ENCODE results near the gene C1orf185. TPM values are rescaled to one million over a fixed set of nuclear protein-coding genes. Genes with fewer than 3 reads are reported as not detected.

The C1orf185 gene
- polyA plus RNA-seq, 1 donor (not counting 4 experiments of a cell fraction or from before 2014, with no cell fraction given), result not detected

GRCh38 chr1:51072651-51073050 is 29.4 kb upstream of the C1orf185 start:
- Histone ChIP-seq H3K36me3 (ENCODE audit: control insufficient read depth in 2 of 2, extremely low read depth in 1 of 2, insufficient read depth in 2 of 2, low read length in 2 of 2) (no peaks in the 10 kb centered on the region), H3K9ac (ENCODE audit: control insufficient read depth, extremely low read depth, insufficient read depth, low read length) (no peak overlapping the region), H3K4me1 (ENCODE audit: control insufficient read depth, extremely low read depth, insufficient read depth, low read length) (peaks cover 28% of the 10 kb centered on the region), H3K79me2 (ENCODE audit: control insufficient read depth, insufficient read depth, low read length) (no peaks in the 10 kb centered on the region), H3K9me3 (ENCODE audit: control insufficient read depth, low read depth, low read length) (no peaks in the 10 kb centered on the region), H2AFZ (ENCODE audit: control insufficient read depth, low read length) (no peak overlapping the region), H3K9me1 (ENCODE audit: control insufficient read depth, extremely low read depth, insufficient read depth, low read length) (no peaks in the 10 kb centered on the region), H3K27ac (ENCODE audit: control insufficient read depth, insufficient read depth, low read length) (no peak overlapping the region), H4K20me1 (ENCODE audit: control insufficient read depth, extremely low read depth, insufficient read depth, low read length) (no peaks in the 10 kb centered on the region), H3K4me3 (ENCODE audit: control insufficient read depth in 2 of 3, extremely low read depth in 1 of 3, insufficient read depth in 2 of 3, low read depth in 1 of 3, low read length in 3 of 3) (no peak overlapping the region), H3K4me2 (ENCODE audit: control insufficient read depth, extremely low read depth, insufficient read depth, low read depth, low read length) (no peak overlapping the region), H3K27me3 (ENCODE audit: control insufficient read depth, extremely low read depth, insufficient read depth, low read length) (no peaks in the 10 kb centered on the region)
- dilution Hi-C loops (cut with MboI; ENCODE audit: extremely low pct_ligation_motif_present, low sequenced_read_pairs), result no loop called here
- no peak for TF ChIP-seq CTCF (optimal IDR thresholded peaks at IDR 0.05 in 1 of 3, IDR thresholded peaks at IDR 0.05 in 1 of 3, conservative IDR thresholded peaks at IDR 0.05 in 1 of 3; ENCODE audit: extremely low read depth in 1 of 3, insufficient read depth in 2 of 3, low read length in 3 of 3)
- no peak for TF ChIP-seq EZH2 (IDR thresholded peaks at IDR 0.05; ENCODE audit: low read length)
- DNase-seq (ENCODE audit: low read depth, low spot score) (no peak), FAIRE-seq (no peak)

GRCh38 chr1:51073456-51073855 is 28.6 kb upstream of the C1orf185 start:
- peaks cover 28% of the 10 kb centered on the region for H3K4me1 ChIP-seq (ENCODE audit: control insufficient read depth, extremely low read depth, insufficient read depth, low read length)
- no peaks in the 10 kb centered on the region for H3K9me3 ChIP-seq (ENCODE audit: control insufficient read depth, low read depth, low read length)
- H3K9me1 ChIP-seq (ENCODE audit: control insufficient read depth, extremely low read depth, insufficient read depth, low read length), result no peaks in the 10 kb centered on the region
- H3K36me3 ChIP-seq (ENCODE audit: control insufficient read depth in 2 of 2, extremely low read depth in 1 of 2, insufficient read depth in 2 of 2, low read length in 2 of 2), result no peaks in the 10 kb centered on the region
- dilution Hi-C loops (cut with MboI; ENCODE audit: extremely low pct_ligation_motif_present, low sequenced_read_pairs), result no loop called here
- no peak overlapping the region for H2AFZ ChIP-seq (ENCODE audit: control insufficient read depth, low read length)
- no peaks in the 10 kb centered on the region for H4K20me1 ChIP-seq (ENCODE audit: control insufficient read depth, extremely low read depth, insufficient read depth, low read length)
- DNase-seq (ENCODE audit: low read depth, low spot score), result no peak
- no peak overlapping the region for H3K4me3 ChIP-seq (ENCODE audit: control insufficient read depth in 2 of 3, extremely low read depth in 1 of 3, insufficient read depth in 2 of 3, low read depth in 1 of 3, low read length in 3 of 3)
- no peak overlapping the region for H3K4me2 ChIP-seq (ENCODE audit: control insufficient read depth, extremely low read depth, insufficient read depth, low read depth, low read length)
- FAIRE-seq, result no peak
- no peaks in the 10 kb centered on the region for H3K27me3 ChIP-seq (ENCODE audit: control insufficient read depth, extremely low read depth, insufficient read depth, low read length)
- no peaks in the 10 kb centered on the region for H3K79me2 ChIP-seq (ENCODE audit: control insufficient read depth, insufficient read depth, low read length)
- H3K27ac ChIP-seq (ENCODE audit: control insufficient read depth, insufficient read depth, low read length), result no peak overlapping the region
- no peak overlapping the region for H3K9ac ChIP-seq (ENCODE audit: control insufficient read depth, extremely low read depth, insufficient read depth, low read length)
- no peak for TF ChIP-seq CTCF (optimal IDR thresholded peaks at IDR 0.05 in 1 of 3, IDR thresholded peaks at IDR 0.05 in 1 of 3, conservative IDR thresholded peaks at IDR 0.05 in 1 of 3; ENCODE audit: extremely low read depth in 1 of 3, insufficient read depth in 2 of 3, low read length in 3 of 3)
